HepG2 (cell line): Measurements from ENCODE around the gene BIRC2. TPM values are rescaled to one million over a fixed set of nuclear protein-coding genes. Genes with fewer than 3 reads are reported as not detected.

Experiments used
- ARID2 ChIP-seq: sonication (generic); formaldehyde crosslinking; IDR thresholded peaks from 2 replicates; pipeline ENCODE4 v1.8.1; 2022; ENCODE audit warnings: mild to moderate bottlenecking, missing genetic modification reagents, borderline replicate concordance
- BCLAF1 ChIP-seq: fragments of 450-650 bp; IDR thresholded peaks from 2 replicates; pipeline ENCODE4 v1.6.1; 2017; ENCODE audit warnings: mild to moderate bottlenecking
- FOXA3 ChIP-seq: IDR thresholded peaks from 2 replicates; pipeline ENCODE4 v1.6.1; 2016; ENCODE audit warnings: missing genetic modification reagents, missing compliant biosample characterization
- HNRNPLL ChIP-seq: fragments of 200-400 bp; formaldehyde crosslinking; IDR thresholded peaks from 2 replicates; pipeline ENCODE4 v1.6.1; 2017; ENCODE audit warnings: mild to moderate bottlenecking, low read depth, low read length; ENCODE audit not compliant: poor library complexity, severe bottlenecking
- IRX3 ChIP-seq: sonication (generic); formaldehyde crosslinking; IDR thresholded peaks from 2 replicates; pipeline ENCODE4 v1.8.1; 2023; ENCODE audit warnings: mild to moderate bottlenecking, low read depth, missing genetic modification reagents, borderline replicate concordance
- KDM3A ChIP-seq: IDR thresholded peaks from 2 replicates; pipeline ENCODE4 v1.6.1; 2018; ENCODE audit warnings: low read depth, missing compliant biosample characterization
- KLF9 ChIP-seq: IDR thresholded peaks from 2 replicates; pipeline ENCODE4 v1.6.1; 2016; ENCODE audit warnings: low read depth
- MAFK ChIP-seq, 2 experiments: IDR thresholded peaks in 1 of 2; conservative IDR thresholded peaks in 1 of 2; 2 replicates each; pipeline ENCODE4 v1.6.1; 2011; ENCODE audit warnings: improper control_type of control experiment in 2 of 2, low read length in 2 of 2
- PATZ1 ChIP-seq: sonication (generic); formaldehyde crosslinking; IDR thresholded peaks from 2 replicates; pipeline ENCODE4 v1.4.0; 2020; ENCODE audit warnings: missing genetic modification reagents
- PTBP1 ChIP-seq: fragments of 200-400 bp; formaldehyde crosslinking; IDR thresholded peaks from 2 replicates; pipeline ENCODE4 v1.6.1; 2018; ENCODE audit warnings: low read length, low read depth; ENCODE audit not compliant: poor library complexity, severe bottlenecking
- SKI ChIP-seq: fragments of 450-650 bp; IDR thresholded peaks from one replicate; pipeline ENCODE4 v1.6.1; 2018; ENCODE audit warnings: mild to moderate bottlenecking; ENCODE audit not compliant: partially characterized antibody
- SMYD3 ChIP-seq: sonication (generic); formaldehyde crosslinking; IDR thresholded peaks from 2 replicates; pipeline ENCODE4 v1.8.1; 2023; ENCODE audit warnings: mild to moderate bottlenecking, missing genetic modification reagents
- TBX3 ChIP-seq: fragments of 450-650 bp; IDR thresholded peaks from 2 replicates; pipeline ENCODE4 v1.6.1; 2017; ENCODE audit warnings: antibody characterized with exemption, mild to moderate bottlenecking, inconsistent platforms, borderline replicate concordance
- THAP11 ChIP-seq: IDR thresholded peaks from 2 replicates; pipeline ENCODE4 v1.6.1; 2016; ENCODE audit warnings: missing biosample characterization, missing genetic modification reagents
- ZNF260 ChIP-seq: sonication (generic); formaldehyde crosslinking; IDR thresholded peaks from 2 replicates; pipeline ENCODE4 v1.4.0; 2020; ENCODE audit warnings: missing genetic modification reagents, low read depth, mild to moderate bottlenecking, borderline replicate concordance
- ZNF30 ChIP-seq: sonication (generic); formaldehyde crosslinking; IDR thresholded peaks from 2 replicates; pipeline ENCODE4 v1.5.0; 2020; ENCODE audit warnings: mild to moderate bottlenecking, missing genetic modification reagents
- ZNF34 ChIP-seq: sonication (generic); formaldehyde crosslinking; IDR thresholded peaks from 2 replicates; pipeline ENCODE4 v1.4.0; 2020; ENCODE audit warnings: mild to moderate bottlenecking, missing genetic modification reagents, borderline replicate concordance
- ZNF382 ChIP-seq: sonication (generic); formaldehyde crosslinking; IDR thresholded peaks from 2 replicates; pipeline ENCODE4 v1.5.0; 2020; ENCODE audit warnings: missing genetic modification reagents, mild to moderate bottlenecking, borderline replicate concordance
- ZNF563 ChIP-seq: sonication (generic); formaldehyde crosslinking; IDR thresholded peaks from 2 replicates; pipeline ENCODE4 v1.8.0; 2022; ENCODE audit warnings: mild to moderate bottlenecking, moderate library complexity, missing genetic modification reagents
- ZNF776 ChIP-seq: sonication (generic); formaldehyde crosslinking; IDR thresholded peaks from 2 replicates; pipeline ENCODE4 v1.4.0; 2020; ENCODE audit warnings: mild to moderate bottlenecking, missing genetic modification reagents
- ZNF780A ChIP-seq: sonication (generic); formaldehyde crosslinking; IDR thresholded peaks from 2 replicates; pipeline ENCODE4 v1.8.0; 2022; ENCODE audit warnings: mild to moderate bottlenecking, missing genetic modification reagents, moderate library complexity
- polyA plus RNA-seq, 8 experiments: library from polyadenylated mRNA; depleted of rRNA in 3 of 8; stranded (reverse) in 7 of 8; unstranded in 1 of 8; fragments of >200 nt; fragmentation: Illumina TruSeq in 4 of 8; extraction: Trizol in 4 of 8; gene quantifications; 2 replicates each; pipeline versions ENCODE4 v1.2.1 to v1.2.3, GENCODE V29; 2011 to 2016; ENCODE audit warnings: low read depth in 4 of 8, missing spikeins in 1 of 8, mixed read lengths in 1 of 8; ENCODE audit not compliant: insufficient read depth in 1 of 8
- total RNA-seq, 5 experiments: library from RNA; depleted of rRNA; stranded (reverse); fragments of >200 nt; fragmentation: Illumina TruSeq; extraction: Trizol; gene quantifications; 2 replicates each; pipeline ENCODE4 v1.2.3, GENCODE V29; 2016; ENCODE audit warnings: low read depth in 1 of 5
- TF ChIP-seq, protein P1 (sequence below): sonication (generic); formaldehyde crosslinking; IDR thresholded peaks from 2 replicates; pipeline ENCODE4 v1.5.1; 2020; ENCODE audit warnings: mild to moderate bottlenecking, missing genetic modification reagents, borderline replicate concordance
- TF ChIP-seq, protein P2 (sequence below): sonication (generic); formaldehyde crosslinking; IDR thresholded peaks from 2 replicates; pipeline ENCODE4 v1.5.0; 2020; ENCODE audit warnings: missing genetic modification reagents

BIRC2 gene
- total and polyA plus RNA-seq, 2 of the 13 experiments (the other 11 are each of a cell fraction or from before 2014, with no cell fraction given) = 61.7 to 62.2 TPM

GRCh38 chr11:102317099-102317767, 29.8 kb upstream of the BIRC2 start, which contains the start of gene BIRC3 (continued):
- TF ChIP-seq IRX3 (CRISPR knock-in tag) (no peak), PATZ1 (CRISPR knock-in tag) (no peak), KLF9 (CRISPR knock-in tag) (no peak), ZNF260 (no peak), ZNF34 (CRISPR knock-in tag) (no peak), ZNF780A (CRISPR knock-in tag) (no peak), THAP11 (0 out of 2 replicates have a peak, but pooled peaks have one; percentile 11), TBX3 (no peak; the same call in 1 of the 2 replicates), ZNF563 (CRISPR knock-in tag) (no peak), ZNF776 (CRISPR knock-in tag) (peak; percentile 36; the same call in 1 of the 2 replicates), HNRNPLL (peak; percentile 70), ZNF30 (CRISPR knock-in tag) (peak; percentile 53; the same call in 1 of the 2 replicates), SMYD3 (CRISPR knock-in tag) (no peak), PTBP1 (no peak), ZNF382 (CRISPR knock-in tag) (no peak), FOXA3 (CRISPR knock-in tag) (no peak), KDM3A (CRISPR knock-in tag) (no peak), SKI (no peak), MAFK (conservative IDR thresholded peaks at IDR 0.05 in 1 of 2, IDR thresholded peaks at IDR 0.05 in 1 of 2; ENCODE audit: low read length in 2 of 2) (no peak), ARID2 (0 out of 2 replicates have a peak, but pooled peaks have one; percentile 32), BCLAF1 (no peak)
- TF ChIP-seq, protein P1, sequence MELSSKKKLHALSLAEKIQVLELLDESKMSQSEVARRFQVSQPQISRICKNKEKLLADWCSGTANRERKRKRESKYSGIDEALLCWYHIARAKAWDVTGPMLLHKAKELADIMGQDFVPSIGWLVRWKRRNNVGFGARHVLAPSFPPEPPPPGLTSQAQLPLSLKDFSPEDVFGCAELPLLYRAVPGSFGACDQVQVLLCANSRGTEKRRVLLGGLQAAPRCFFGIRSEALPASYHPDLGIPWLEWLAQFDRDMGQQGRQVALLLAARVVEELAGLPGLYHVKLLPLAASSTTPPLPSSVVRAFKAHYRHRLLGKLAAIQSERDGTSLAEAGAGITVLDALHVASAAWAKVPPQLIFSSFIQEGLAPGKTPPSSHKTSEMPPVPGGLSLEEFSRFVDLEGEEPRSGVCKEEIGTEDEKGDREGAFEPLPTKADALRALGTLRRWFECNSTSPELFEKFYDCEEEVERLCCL = no peak
- TF ChIP-seq, protein P2, sequence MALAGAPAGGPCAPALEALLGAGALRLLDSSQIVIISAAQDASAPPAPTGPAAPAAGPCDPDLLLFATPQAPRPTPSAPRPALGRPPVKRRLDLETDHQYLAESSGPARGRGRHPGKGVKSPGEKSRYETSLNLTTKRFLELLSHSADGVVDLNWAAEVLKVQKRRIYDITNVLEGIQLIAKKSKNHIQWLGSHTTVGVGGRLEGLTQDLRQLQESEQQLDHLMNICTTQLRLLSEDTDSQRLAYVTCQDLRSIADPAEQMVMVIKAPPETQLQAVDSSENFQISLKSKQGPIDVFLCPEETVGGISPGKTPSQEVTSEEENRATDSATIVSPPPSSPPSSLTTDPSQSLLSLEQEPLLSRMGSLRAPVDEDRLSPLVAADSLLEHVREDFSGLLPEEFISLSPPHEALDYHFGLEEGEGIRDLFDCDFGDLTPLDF = no peak
